ENCODE results near the gene ATXN7L2.

Gene ATXN7L2

GRCh38 chr1:109482791-109483671 is 674 bp upstream of the ATXN7L2 start:
- peak overlapping the region; percentile 91 for H3K4me3 Mint-ChIP-seq
- H3K36me3 Mint-ChIP-seq (ENCODE audit: low read depth), result peaks cover 3% of the 10 kb centered on the region
- H3K27ac Mint-ChIP-seq, result peak overlapping the region; percentile 64
- peak; percentile 33 for DNase-seq (ENCODE audit: low spot score)
- no peaks in the 10 kb centered on the region for H3K9me3 Mint-ChIP-seq
- H3K4me1 Mint-ChIP-seq (ENCODE audit: low read depth), result peaks cover 32% of the 10 kb centered on the region
- H3K27me3 Mint-ChIP-seq (ENCODE audit: low read depth), result peaks cover 36% of the 10 kb centered on the region

- no peak for DNase-seq (ENCODE audit: low spot score)
- Mint-ChIP-seq H3K27ac (peak overlapping the region; percentile 87), H3K9me3 (no peaks in the 10 kb centered on the region), H3K4me1 (ENCODE audit: low read depth) (peaks cover 29% of the 10 kb centered on the region), H3K36me3 (ENCODE audit: low read depth) (peaks cover 5% of the 10 kb centered on the region), H3K4me3 (peak overlapping the region; percentile 97), H3K27me3 (ENCODE audit: low read depth) (peaks cover 28% of the 10 kb centered on the region)
Measured at GRCh38 chr1:109484519-109484975, 842 bp downstream of the ATXN7L2 start.

- DNase-seq (ENCODE audit: low spot score), result no peak
- Mint-ChIP-seq H3K27me3 (ENCODE audit: low read depth) (peaks cover 24% of the 10 kb centered on the region), H3K4me3 (peak overlapping the region; percentile 97), H3K9me3 (no peaks in the 10 kb centered on the region), H3K36me3 (ENCODE audit: low read depth) (peaks cover 5% of the 10 kb centered on the region), H3K27ac (peak overlapping the region; percentile 87), H3K4me1 (ENCODE audit: low read depth) (peaks cover 29% of the 10 kb centered on the region)
Measured at GRCh38 chr1:109485001-109485400, 1.3 kb downstream of the ATXN7L2 start.

- DNase-seq (ENCODE audit: low spot score), result no peak
- peaks cover 29% of the 10 kb centered on the region for H3K4me1 Mint-ChIP-seq (ENCODE audit: low read depth)
- H3K9me3 Mint-ChIP-seq, result no peaks in the 10 kb centered on the region
- no peak overlapping the region for H3K4me3 Mint-ChIP-seq
- peaks cover 9% of the 10 kb centered on the region for H3K36me3 Mint-ChIP-seq (ENCODE audit: low read depth)
- peaks cover 6% of the 10 kb centered on the region for H3K27me3 Mint-ChIP-seq (ENCODE audit: low read depth)
- no peak overlapping the region for H3K27ac Mint-ChIP-seq
Measured at GRCh38 chr1:109487261-109487660, 3.6 kb downstream of the ATXN7L2 start.

DNA sequence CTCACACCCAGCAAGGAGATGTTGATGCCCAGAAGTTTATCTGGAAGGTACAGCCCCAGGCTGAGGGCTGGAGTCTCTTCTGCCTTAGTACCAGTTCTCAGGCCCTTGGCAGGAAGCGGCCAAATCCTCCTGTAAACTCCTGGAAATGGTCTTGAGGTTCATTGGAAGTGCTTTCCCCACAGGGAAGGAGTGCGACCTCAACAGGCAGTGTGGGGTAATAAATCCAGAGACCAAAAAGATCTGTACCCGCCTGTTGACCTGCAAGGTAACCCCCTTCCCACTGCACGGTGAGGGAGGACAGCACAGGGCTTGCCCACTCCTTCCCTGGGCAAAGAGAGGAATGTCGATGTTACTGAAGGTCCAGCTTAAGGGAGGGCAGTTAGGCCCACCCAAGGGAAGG is 4.5 kb downstream of the ATXN7L2 start:
- H3K4me1 Mint-ChIP-seq (ENCODE audit: low read depth), result peaks cover 23% of the 10 kb centered on the region
- no peak overlapping the region for H3K27ac Mint-ChIP-seq
- no peak for DNase-seq (ENCODE audit: low spot score)
- peaks cover 9% of the 10 kb centered on the region for H3K36me3 Mint-ChIP-seq (ENCODE audit: low read depth)
- no peaks in the 10 kb centered on the region for H3K27me3 Mint-ChIP-seq (ENCODE audit: low read depth)
- H3K4me3 Mint-ChIP-seq, result no peak overlapping the region
- H3K9me3 Mint-ChIP-seq, result no peaks in the 10 kb centered on the region

DNA sequence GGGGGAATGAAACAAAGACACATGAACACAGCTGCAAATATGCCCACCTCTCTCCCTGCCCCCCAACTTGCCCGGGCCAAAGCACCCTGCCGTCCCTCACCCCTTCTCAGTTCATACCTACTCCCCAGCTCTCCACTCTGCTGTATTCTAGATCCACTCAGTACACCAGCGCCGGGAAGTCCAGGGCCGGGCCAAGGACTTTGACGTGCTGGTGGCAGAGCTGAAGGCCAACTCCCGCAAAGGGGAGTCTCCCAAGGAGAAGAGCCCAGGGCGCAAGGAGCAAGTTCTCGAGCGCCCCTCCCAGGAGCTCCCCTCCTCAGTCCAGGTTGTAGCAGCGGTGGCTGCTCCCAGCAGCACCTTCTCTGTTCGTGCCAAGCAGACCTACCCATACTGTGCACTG is 5.0 kb downstream of the ATXN7L2 start:
- peaks cover 19% of the 10 kb centered on the region for H3K4me1 Mint-ChIP-seq (ENCODE audit: low read depth)
- H3K27me3 Mint-ChIP-seq (ENCODE audit: low read depth), result no peaks in the 10 kb centered on the region
- peaks cover 9% of the 10 kb centered on the region for H3K36me3 Mint-ChIP-seq (ENCODE audit: low read depth)
- H3K27ac Mint-ChIP-seq, result no peak overlapping the region
- no peak for DNase-seq (ENCODE audit: low spot score)
- no peak overlapping the region for H3K4me3 Mint-ChIP-seq
- H3K9me3 Mint-ChIP-seq, result no peaks in the 10 kb centered on the region

GRCh38 chr1:109490029-109490933 is 6.6 kb downstream of the ATXN7L2 start:
- Mint-ChIP-seq H3K9me3 (no peaks in the 10 kb centered on the region), H3K36me3 (ENCODE audit: low read depth) (peaks cover 9% of the 10 kb centered on the region), H3K27ac (no peak overlapping the region), H3K4me1 (ENCODE audit: low read depth) (peaks cover 11% of the 10 kb centered on the region), H3K4me3 (no peak overlapping the region), H3K27me3 (ENCODE audit: low read depth) (no peaks in the 10 kb centered on the region)
- peak; percentile 40 for DNase-seq (ENCODE audit: low spot score)

- Mint-ChIP-seq H3K4me3 (no peak overlapping the region), H3K27me3 (ENCODE audit: low read depth) (no peaks in the 10 kb centered on the region), H3K27ac (no peak overlapping the region)
Measured at GRCh38 chr1:109490934-109491302, 7.2 kb downstream of the ATXN7L2 start.

GRCh38 chr1:109491372-109491771 is 7.7 kb downstream of the ATXN7L2 start:
- H3K27ac Mint-ChIP-seq, result no peak overlapping the region
- peaks cover 19% of the 10 kb centered on the region for H3K4me1 Mint-ChIP-seq (ENCODE audit: low read depth)
- no peak for DNase-seq (ENCODE audit: low spot score)
- no peaks in the 10 kb centered on the region for H3K27me3 Mint-ChIP-seq (ENCODE audit: low read depth)
- H3K4me3 Mint-ChIP-seq, result no peak overlapping the region
- peaks cover 14% of the 10 kb centered on the region for H3K36me3 Mint-ChIP-seq (ENCODE audit: low read depth)
- H3K9me3 Mint-ChIP-seq, result no peaks in the 10 kb centered on the region

More at GRCh38 chr1:109490934-109491302, 7.2 kb downstream of the ATXN7L2 start:
- H3K4me1 Mint-ChIP-seq (ENCODE audit: low read depth), result peaks cover 15% of the 10 kb centered on the region
- peaks cover 9% of the 10 kb centered on the region for H3K36me3 Mint-ChIP-seq (ENCODE audit: low read depth)
- DNase-seq (ENCODE audit: low spot score), result no peak
- no peaks in the 10 kb centered on the region for H3K9me3 Mint-ChIP-seq

DNA sequence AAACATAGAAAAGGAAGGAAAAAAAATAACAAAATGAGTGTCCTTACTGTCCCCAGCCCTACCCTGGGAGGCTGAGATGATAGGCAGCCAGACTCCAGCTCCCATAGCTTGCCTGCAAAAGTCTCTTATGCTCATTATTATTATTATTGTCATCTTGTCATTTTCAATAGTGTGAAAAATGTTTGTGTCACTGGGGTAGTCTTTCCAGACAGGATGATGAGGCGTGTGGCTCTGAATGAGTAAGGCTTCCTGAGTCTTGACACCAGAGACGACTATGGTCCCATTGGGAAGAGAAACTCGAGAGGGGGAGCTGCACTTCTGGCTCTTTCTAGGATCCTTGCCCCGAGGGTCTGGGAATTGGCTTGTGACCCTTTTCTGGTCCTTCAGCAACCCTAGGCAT is 9.1 kb downstream of the ATXN7L2 start:
- no peak for DNase-seq (ENCODE audit: low spot score)
- peaks cover 20% of the 10 kb centered on the region for H3K36me3 Mint-ChIP-seq (ENCODE audit: low read depth)
- H3K4me3 Mint-ChIP-seq, result peak overlapping the region; percentile 30
- H3K27me3 Mint-ChIP-seq (ENCODE audit: low read depth), result no peaks in the 10 kb centered on the region
- no peak overlapping the region for H3K27ac Mint-ChIP-seq
- H3K9me3 Mint-ChIP-seq, result no peaks in the 10 kb centered on the region
- H3K4me1 Mint-ChIP-seq (ENCODE audit: low read depth), result peaks cover 21% of the 10 kb centered on the region

- no peak overlapping the region for H3K27ac Mint-ChIP-seq
- peak overlapping the region; percentile 59 for H3K4me3 Mint-ChIP-seq
- H3K36me3 Mint-ChIP-seq (ENCODE audit: low read depth), result peaks cover 20% of the 10 kb centered on the region
- DNase-seq (ENCODE audit: low spot score), result no peak
- H3K27me3 Mint-ChIP-seq (ENCODE audit: low read depth), result no peaks in the 10 kb centered on the region
- peaks cover 22% of the 10 kb centered on the region for H3K4me1 Mint-ChIP-seq (ENCODE audit: low read depth)
- H3K9me3 Mint-ChIP-seq, result no peaks in the 10 kb centered on the region
Measured at GRCh38 chr1:109493227-109493626, 9.5 kb downstream of the ATXN7L2 start.

DNA sequence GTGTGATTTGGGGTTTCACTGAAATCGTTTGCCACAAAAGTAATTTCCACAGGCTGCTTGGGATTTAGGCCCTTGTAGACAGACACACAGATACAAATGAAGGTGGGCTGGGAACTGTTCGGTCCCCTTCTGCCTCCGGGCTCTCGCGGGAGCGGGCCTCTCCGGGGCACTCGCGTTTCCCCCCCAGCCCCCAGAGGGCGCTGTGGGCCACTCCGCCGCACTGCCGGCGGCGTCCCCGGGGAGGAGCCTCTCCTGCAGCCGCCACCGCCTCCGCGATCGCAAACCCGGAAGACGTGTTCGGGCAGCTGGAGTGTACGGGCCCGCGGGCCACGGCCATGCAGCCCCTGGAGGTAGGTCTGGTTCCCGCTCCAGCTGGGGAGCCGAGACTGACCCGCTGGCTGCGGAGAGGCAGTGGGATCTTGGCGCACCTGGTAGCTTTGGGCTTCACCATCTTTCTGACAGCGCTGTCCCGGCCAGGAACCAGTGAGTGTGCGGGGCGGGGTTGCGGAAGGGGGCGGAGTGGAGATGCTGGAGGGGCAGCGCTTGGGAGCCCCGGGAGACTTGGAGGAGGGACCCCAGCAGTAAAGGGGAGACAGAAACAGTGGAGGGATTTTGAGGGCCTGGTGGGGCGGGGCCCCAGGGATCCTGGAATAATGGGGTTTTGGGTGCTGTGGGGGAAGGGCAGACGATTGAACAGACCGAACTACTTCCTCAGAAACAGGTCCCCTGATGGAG is 10.3 kb downstream of the ATXN7L2 start, which contains the start of gene CYB561D1:
TSS of gene CYB561D1 (plus strand) at position 290 of the 735 bp plus-strand sequence. CDS start at position 336, 46 bp downstream.
- H3K9me3 Mint-ChIP-seq, result no peaks in the 10 kb centered on the region
- peak; percentile 87 for DNase-seq (ENCODE audit: low spot score)
- peak within 1 kb of the TSS; percentile 81 for H3K27ac Mint-ChIP-seq
- peaks cover 26% of the 10 kb centered on the region for H3K4me1 Mint-ChIP-seq (ENCODE audit: low read depth)
- peak within 1 kb of the TSS; percentile 96 for H3K4me3 Mint-ChIP-seq
- no peaks in the 10 kb centered on the region for H3K27me3 Mint-ChIP-seq (ENCODE audit: low read depth)
- peaks cover 24% of the 10 kb centered on the region for H3K36me3 Mint-ChIP-seq (ENCODE audit: low read depth)

DNA sequence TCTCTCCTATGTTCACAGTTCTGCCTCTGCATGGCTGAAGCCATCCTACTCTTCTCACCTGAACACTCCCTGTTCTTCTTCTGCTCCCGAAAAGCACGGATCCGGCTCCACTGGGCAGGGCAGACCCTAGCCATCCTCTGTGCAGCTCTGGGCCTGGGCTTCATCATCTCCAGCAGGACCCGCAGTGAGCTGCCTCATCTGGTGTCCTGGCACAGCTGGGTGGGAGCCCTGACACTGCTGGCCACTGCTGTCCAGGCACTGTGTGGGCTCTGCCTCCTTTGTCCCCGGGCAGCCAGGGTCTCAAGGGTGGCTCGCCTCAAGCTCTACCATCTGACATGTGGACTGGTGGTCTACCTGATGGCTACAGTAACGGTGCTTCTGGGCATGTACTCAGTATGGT is 12.0 kb downstream of the ATXN7L2 start:
- peak overlapping the region; percentile 96 for H3K4me3 Mint-ChIP-seq
- H3K36me3 Mint-ChIP-seq (ENCODE audit: low read depth), result peaks cover 34% of the 10 kb centered on the region
- peaks cover 37% of the 10 kb centered on the region for H3K4me1 Mint-ChIP-seq (ENCODE audit: low read depth)

More for the DNA sequence above, 12.0 kb downstream of the ATXN7L2 start:
- Mint-ChIP-seq H3K27ac (no peak overlapping the region), H3K27me3 (ENCODE audit: low read depth) (no peaks in the 10 kb centered on the region), H3K9me3 (no peaks in the 10 kb centered on the region)
- DNase-seq (ENCODE audit: low spot score), result no peak
